NCI-H187 (cell line): ENCODE data around the gene GALK2.
A peak's percentile ranks its signal among the peaks of the same experiment; 100 is the strongest.

Experiments used
- DNase-seq, 2 experiments: peaks; one replicate each; lab custom pipeline; 2025; lab: John Stamatoyannopoulos, UW

The GALK2 gene

DNA sequence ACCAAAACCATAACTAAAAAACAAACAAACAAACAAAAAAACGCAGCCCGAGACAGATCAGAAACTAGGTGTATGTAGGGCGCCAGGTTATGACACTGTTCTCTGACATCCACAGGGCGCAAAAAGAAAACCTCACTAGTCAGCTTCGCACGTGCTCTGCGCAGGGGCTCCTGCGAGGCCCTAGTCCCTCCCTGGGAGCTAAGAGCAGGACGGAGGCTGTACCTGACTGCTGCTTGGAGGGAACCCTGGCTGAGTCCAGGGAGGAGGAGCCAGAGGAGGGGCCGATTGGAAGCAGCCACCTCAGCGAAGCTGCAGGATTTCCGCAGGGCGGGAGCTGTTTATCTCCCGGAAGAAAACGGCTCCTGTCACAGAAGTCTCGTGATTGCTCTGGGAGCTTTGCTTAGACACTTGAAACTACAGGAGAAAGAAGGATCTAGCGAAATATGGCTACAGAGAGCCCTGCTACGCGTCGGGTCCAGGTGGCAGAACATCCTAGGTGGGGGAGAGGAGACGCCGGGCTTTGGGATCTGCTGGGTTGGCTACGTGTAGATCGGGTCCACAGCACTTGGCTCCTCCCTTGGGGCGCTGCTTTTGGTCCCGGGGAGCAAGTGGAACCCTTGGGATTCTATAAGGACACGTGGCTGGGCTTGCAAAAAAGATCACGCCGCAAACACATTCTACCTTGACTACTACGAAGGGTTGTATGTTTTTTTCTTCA lies at the start of gene GALK2:
Gene GALK2 (plus strand): TSS at position 368 of the 718 bp plus-strand sequence. CDS start 76 bp downstream, at position 444.
- peak; percentile 55 to 62 for DNase-seq

DNA sequence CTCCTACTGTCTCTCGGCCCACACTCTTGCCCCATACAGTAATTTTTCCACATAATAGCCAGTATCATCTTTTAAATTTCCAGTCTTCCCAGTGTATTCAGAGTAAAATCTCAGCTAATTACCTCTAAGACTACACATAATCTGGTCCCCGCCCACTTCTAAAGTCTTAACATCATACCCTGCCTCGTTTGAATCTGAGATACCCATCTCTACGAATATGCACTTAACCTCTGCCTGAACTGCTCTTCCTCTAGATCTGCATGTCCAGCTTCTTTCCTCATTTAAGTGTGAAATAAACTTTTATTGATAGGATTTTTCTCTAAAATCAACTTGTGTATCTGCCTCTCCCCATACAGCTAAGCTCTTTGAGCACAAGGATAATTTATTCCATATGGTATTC lies 49.2 kb upstream of the GALK2 start:
- DNase-seq: no peak

DNA sequence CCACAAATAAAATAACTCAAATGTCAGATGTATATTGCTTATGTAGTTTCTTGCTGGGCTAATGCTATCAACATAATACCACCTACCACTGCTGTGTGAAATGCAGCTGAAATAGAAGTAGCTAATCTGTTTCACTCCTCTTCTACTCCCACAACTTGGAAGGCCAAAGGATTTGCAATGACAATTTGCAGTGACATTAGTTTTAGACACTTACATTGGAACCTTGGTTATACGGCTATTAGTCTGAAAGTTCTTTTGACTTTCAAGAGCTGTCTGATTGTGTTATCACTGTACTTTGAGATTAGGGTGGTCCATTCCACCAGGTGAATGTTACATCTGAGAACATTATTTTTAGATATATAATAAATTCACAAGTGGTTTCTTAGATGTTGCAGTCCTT lies 48.1 kb upstream of the GALK2 start:
- DNase-seq: no peak

DNA sequence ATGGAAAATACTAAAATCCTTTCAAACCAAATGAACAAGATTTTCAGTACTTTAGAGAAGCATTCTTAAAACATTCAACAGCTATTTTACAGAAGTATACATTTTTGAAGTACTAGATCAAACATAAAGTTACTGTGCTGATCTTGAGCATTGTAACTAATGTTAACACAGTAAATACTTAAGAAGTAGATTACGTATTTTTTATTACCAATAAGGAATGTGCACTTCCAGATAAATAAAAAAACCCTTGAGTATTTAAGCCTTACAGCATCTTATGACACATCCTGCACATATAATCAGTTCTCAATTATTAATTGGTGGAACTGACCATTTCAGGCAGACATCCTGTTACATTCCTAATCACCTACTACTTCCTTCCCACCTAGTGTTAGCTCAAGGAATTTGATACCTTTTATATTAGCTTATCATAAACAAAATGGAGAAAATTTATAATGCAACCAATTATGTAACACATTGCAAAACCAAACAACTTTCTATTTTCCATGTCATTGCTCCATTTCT lies 47.4 kb upstream of the GALK2 start:
- no peak for DNase-seq

DNA sequence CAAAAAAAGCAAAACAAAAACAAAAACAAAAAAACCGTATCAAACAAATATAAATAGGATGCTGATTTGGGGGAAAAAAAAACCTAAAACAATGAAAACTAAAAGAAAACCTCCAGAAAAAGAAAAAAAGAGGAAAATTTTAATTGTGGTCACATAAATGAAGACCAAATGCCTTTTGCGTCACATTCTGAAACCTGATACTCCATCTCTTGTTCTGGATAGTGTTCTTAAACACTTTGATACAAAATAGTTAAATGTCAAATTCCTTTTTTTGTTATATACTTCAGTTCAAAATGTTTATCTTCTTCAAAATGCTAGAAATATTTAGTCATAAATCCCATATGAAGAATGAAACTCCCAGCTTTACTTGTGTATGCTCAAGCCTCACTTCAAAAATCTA lies 45.7 kb upstream of the GALK2 start:
- DNase-seq: no peak

DNA sequence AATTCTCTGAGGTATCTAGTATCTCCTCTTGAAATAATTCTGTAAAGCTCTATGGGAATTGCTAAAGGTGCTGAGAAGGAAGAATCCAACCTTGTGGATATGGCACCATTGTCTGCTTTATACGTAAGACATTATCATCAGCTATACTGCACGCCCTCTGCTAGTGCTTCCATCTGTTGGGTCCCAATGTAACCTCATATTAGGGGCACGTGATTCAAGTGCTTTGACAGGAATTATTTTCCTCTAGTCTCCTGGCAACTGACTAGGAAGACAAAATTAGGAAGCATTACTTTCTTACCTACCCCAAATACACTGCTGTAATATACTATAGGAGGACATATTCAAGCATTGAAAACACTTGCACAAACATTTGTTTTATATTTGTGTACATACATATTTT lies 38.6 kb upstream of the GALK2 start:
- no peak for DNase-seq

DNA sequence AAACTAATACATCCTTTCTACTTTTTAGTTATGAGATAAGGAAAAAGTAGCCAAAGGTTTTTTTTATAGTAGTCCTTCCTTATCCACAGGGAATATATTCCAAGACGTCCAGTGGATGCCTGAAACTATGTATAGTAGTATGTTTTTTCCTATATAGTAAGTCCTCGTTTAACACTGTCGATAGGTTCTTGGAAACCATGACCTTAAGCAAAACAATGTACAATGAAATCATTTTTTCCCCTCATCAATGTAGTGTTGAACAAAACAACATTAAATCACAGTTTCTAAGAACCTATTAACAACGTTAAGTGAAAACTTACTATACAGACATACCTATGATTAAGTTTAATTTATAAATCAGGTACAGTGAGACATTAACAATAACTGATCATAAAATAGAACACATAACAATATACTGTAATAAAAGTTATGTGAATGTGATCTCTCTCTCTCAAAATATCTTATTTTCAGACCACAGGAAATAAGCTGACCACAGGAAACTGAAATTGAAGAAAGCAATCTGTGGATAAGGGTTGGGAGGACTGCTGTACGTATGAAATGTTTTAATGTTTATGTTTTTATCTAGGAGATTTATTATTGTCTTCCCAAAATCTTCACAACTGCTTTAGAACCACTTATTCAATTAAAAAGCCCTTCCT lies 35.2 kb upstream of the GALK2 start:
- DNase-seq: no peak

DNA sequence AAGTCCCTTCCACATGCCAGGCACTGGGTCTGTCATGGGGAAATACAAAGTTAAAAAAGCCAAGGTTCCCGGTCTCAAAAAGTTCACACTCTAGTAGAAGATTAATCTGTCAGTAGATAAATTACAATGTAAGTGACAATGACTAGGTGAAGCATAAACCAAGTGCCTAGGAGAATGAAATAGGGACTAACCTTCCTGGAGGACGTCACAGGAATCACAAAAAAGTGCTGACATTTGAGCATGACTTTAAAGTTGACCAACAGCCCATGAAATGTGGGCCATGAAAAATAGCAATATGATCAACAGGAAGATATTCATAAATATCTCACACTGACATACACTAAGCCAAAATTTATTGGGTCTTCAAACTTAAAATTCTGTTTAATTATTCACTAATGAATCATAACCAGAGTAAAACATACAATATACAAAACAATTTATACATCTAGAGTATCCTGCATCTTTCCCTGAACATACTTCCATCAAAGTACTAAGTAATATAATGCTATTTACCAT lies 34.6 kb upstream of the GALK2 start:
- no peak for DNase-seq

DNA sequence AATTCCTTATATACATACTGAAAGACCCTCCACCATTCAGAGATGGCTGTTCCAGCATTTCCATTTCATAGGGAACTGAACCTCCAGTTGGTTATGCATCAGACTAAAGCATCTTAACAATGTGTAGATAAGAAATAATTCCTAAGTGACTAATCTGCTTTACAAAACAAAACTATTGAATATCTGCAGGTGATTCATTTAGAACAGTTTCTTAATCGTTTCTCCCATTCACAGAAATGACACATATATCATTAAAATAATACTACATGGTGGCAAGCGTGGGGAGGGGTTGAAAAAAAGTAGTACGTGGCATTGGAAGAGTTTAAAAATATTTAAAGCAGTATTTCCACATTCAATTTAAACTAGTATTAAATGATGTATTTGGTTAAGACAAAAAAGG lies 34.1 kb upstream of the GALK2 start:
- no peak for DNase-seq

DNA sequence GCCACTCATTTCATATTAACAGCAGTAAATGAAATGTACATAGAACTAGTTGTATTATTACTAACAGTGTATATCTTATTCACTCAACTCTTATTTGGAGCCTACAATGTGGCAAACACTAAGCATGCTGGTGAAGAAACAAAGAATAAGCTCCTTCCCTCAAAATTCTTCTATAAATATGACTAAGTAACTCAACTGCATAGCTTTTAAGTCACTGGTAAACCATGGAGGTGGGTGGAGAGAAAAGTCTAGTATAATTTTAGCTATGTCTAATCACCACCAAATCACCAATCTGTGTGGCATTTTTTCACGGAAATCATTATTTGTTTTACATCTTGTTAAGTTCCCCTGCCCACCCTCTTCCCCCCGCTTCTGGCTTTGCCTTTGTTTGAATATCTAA lies 32.2 kb upstream of the GALK2 start:
- no peak for DNase-seq

DNA sequence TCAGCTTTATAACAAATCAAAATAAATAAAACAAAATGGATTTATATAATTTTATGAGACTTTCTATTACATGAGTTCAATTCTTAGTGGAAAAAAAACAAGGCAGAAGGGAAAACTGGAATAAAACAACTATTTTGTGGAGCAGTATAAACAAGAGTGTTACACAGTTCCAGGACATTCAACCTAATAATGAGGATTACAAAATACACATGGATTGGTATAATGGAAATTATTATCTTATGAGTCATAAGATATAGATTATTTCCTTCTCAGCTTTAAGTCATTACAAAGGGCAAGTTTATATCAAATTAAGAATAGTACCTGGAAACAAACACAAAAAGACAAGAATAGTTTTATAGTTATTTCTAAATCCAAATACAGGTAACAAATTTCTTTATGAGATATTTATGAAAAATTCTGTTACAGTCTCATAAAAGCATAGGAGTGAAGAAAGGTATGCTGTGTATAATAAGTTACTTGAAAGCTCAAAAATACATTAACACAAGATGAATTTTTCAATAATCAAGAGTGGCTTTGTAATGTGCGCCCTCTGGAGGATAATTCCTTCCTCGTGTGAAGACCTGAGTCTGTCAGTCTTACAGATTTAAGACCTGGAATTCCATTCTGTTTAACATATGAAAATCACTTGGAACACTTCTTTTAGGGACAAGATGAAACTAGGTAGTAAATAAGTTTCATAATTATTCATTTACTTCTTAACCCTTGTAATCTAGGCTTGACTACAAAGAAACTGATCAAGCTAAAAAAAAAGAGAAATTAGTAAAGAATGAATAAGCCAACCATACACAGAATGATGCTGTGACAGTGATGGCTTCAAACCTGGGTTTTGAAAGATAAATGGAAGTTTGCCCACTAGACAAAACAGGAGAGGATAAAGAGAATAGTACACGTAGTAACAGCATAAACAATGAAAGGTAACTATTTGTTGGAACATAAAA lies 24.1 kb upstream of the GALK2 start:
- no peak for DNase-seq

DNA sequence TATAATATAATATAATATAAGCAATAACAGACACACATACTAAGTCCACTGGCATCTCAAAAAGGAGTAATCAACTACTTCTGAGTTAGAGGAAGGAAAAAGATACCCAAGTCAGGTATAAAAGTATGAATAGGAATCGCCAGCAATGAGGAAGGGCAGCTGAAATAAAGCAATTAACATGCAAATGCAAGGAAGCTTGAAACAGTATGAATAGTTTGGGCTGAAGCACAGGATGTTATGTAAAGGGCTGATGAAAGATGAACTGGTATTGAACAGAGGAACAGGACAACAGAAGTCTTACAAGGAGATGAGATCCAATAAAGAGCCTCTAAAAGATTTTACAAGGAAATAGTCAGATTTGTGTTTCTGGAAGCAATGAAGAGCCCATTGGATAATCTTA lies 21.7 kb upstream of the GALK2 start:
- DNase-seq: no peak

DNA sequence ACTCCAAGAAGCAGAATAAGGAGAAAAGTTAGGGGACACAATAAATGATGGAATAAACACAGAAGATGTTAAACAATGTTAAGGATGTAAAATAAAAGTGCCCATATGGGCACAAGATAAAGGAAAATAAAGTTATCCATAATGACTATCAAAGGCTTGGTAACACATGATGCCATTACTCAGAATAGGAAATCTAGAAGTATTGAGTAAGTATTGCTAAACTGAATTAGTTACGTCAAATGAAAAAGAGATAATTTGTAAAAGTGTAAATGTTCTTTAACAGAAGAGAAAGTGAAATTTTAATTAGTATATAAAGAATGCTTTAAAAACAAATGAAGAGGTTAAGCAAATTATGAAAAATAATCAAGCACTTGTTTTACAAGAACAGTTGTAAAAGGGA lies 21.3 kb upstream of the GALK2 start:
- no peak for DNase-seq

DNA sequence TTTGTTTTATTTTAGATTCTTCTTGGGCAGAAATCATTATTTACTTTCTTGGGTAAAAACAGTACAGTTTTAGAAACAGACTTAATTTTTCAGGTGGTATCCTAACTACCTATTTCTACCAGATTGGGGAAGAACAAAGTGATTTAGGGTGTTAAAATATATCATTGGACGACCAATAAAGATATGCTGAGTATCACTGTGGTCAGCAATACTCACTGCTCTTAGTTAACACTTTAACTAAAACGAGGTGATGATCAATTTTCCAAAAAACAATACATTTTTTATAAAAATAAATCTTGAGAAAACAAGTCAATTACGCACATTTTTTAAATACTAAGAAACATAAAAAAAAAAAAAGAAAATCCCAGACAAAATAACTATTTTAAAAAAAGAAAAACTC lies 18.2 kb upstream of the GALK2 start:
- no peak for DNase-seq

DNA sequence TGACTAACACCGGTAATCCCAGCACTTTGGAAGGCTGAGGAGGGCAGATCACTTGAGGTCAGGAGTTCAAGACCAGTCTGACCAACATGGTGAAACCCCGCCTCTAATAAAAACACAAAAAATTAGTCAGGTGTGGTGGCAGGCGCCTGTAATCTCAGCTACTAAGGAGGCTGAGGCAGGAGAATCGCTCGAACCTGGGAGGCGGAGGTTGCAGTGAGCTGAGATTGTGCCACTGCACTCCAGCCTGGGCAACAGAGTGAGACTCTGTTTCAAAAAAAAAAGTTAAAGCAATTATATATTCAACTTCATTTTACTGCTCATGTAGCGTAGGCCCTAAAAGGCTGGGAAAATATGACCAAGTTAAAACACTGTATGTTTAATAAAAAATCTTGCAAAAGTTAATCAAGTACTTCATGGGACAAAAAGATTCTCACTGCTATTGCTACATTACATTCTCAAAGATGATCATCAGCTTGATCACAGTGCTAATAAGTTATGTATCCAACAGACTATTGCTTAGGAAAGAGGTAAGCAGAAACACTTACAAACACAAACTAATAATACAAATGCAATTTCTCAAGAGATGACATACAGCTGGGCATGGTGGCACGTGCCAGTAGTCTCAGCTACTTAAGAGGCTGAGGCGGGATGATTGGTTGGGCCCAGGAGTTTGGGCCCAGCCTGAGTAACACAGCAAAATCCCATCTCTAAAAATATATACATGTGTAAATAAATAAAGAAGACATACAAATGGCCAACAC lies 17.3 kb upstream of the GALK2 start:
- DNase-seq: no peak

DNA sequence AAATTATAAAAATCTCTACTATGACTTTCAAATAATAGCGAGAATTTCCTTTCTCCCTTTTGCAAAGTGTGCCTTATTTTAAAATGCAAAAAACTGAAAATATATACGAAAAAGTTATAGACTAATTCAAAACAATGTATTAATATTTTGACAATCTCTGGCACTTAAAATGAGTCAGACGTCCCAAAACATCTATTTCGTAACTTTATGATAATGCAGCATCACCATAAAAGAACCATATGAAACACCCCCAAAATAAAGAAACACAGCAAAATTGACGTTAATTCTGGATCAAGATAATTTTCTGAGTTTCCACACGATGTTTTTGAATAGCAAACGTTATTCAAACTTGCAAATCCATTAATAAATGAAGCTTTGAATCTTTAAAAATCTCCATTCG lies 15.7 kb upstream of the GALK2 start:
- no peak for DNase-seq

DNA sequence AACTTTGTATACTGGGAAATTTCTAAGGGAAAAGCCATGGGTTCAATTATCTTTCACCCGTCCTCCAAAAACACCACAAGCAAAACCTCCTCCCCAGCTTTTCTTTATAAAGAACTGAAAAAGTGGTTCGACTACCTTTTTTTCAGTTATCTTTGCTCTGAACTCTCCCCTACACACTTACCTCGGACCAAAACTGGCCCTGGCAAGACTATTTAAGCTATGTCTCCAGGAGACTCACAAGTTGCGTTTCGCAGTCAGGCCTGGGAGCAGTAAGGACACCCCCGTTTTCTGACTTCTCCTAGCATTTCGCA lies 15.3 kb upstream of the GALK2 start:
- DNase-seq: no peak

DNA sequence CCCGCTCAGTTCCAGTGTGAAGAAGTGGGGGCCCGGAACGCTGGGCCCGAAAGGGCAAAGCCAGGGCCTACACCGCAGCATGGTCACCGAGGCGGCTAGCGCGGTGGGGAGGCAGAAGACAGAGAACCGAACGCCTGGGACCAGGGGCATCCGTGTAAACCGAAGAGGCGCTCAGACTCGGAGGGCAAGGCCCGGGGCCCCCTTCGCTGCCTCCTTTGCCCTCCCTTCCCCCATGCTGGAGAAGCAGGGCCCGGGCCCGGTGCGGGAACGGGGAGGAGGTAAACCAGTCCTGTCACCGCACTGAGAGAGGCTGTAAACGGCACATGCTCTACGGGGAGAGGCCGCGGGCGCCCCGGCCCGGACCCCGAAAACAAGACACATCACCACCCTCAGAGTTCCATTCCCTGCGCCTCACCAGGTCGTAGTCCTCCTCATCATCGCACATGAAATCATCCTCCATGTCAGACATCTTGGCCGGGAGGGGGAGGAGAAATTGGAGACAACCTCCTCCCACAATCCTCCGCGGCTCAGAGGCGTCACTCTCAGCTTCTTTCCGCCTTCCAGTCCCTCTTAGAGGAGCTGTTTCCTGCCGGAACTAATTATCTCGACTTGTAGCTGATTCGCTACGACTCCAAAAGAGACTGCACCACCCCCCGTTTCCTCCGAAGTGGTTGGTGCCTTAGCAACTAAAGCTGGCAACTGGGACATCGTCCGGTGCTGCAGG lies 14.8 kb upstream of the GALK2 start, which contains the start of gene COPS2:
Gene COPS2 (minus strand): TSS at position 490 of the 724 bp plus-strand sequence. CDS start 21 bp downstream, at position 469.
- DNase-seq: peak; percentile 83 to 84

DNA sequence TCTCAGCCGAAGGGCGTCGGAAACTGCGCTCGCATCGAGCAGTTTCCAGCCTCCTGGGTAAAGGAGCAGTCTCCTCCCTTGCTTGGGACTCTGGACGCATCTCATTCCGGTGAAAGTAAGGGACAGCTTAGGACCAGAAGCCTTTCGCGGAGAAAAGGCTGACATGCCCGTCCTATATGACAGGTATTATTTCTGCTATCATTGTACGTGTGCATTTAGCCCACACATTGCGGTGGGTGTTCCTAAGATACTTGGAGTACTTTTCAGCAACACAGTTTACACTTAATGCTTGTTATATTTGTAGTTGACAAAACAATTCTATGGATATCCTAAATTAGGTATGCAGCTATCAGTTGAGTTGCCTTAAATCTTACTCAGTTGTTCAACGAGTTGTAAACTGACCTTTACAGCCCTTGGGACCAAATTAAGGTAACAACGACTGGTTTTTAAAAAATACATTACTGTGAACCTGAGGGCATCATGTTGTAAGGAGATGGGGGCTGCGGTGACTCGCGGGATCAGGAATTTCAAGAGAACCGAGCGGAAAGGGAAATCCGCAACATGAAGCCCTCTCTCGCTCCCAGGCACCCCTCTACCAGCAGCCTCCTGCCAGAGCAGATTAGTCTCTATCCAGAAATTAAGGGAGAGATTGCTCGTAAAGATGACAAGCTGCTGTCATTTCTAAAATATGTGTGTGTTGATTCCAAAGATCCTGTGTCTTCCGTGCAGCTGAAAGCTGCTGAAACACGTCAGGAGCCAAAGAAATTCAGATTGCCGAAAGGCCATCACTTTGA lies 14.0 kb upstream of the GALK2 start:
- DNase-seq: no peak

DNA sequence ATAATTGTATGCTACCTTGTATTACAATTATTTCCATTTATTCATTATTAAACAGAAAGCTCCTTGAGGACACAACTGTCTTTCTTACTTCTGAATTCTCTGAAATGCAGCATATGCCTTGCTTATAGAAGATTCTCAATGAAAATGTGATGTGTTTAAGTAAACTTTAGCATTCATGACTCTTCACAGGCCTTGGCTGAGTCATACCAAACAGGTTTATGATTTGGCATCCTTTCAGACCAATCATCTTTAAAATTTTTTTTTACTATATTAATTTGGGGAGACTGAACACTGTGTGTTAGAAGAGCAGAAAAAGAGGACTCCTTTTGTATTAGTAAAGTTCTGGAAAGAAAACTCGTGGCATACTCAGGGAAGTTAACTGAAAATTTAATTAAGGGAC lies 6.4 kb upstream of the GALK2 start:
- no peak for DNase-seq
